GM18868 (cell line): ENCODE data around the gene TACSTD2.
"Not testable (repeated sequence)": the region's sequence is repeated elsewhere in the genome, so short reads cannot be mapped to it uniquely, and the experiment has no call there.

ENCODE experiments used
- ATAC-seq: cut with Tn5 transposase; IDR thresholded peaks from one replicate; pipeline ENCODE4 v1.9.1; 2021; ENCODE audit warnings: mild to moderate bottlenecking, moderate library complexity; ENCODE audit not compliant: unreplicated experiment

Gene TACSTD2

GRCh38 chr1:58576727-58577653 is at the start of gene TACSTD2:
Gene TACSTD2 (minus strand): TSS chr1:58577252. CDS start chr1:58577156, 96 bp downstream.
- ATAC-seq, result no peak

GRCh38 chr1:58626293-58626692 is 49.2 kb upstream of the TACSTD2 start:
- ATAC-seq, result no peak

GRCh38 chr1:58623259-58623658 is 46.2 kb upstream of the TACSTD2 start:
- not testable (repeated sequence) for ATAC-seq

GRCh38 chr1:58622571-58622970 is 45.5 kb upstream of the TACSTD2 start:
- ATAC-seq, result no peak

- no peak for ATAC-seq
Measured at GRCh38 chr1:58621391-58621790, 44.3 kb upstream of the TACSTD2 start.

GRCh38 chr1:58620926-58621325 is 43.9 kb upstream of the TACSTD2 start:
- ATAC-seq, result no peak

- ATAC-seq, result no peak
Measured at GRCh38 chr1:58620259-58620658, 43.2 kb upstream of the TACSTD2 start.

GRCh38 chr1:58619286-58620054 is 42.4 kb upstream of the TACSTD2 start:
- ATAC-seq, result no peak

GRCh38 chr1:58618303-58618702 is 41.3 kb upstream of the TACSTD2 start:
- ATAC-seq, result peak; percentile 63

- no peak for ATAC-seq
Measured at GRCh38 chr1:58611861-58612385, 34.9 kb upstream of the TACSTD2 start.

GRCh38 chr1:58608945-58609344 is 31.9 kb upstream of the TACSTD2 start:
- no peak for ATAC-seq

GRCh38 chr1:58608297-58608696 is 31.2 kb upstream of the TACSTD2 start:
- ATAC-seq, result no peak

- no peak for ATAC-seq
Measured at GRCh38 chr1:58607391-58607790, 30.3 kb upstream of the TACSTD2 start.

- ATAC-seq, result not testable (repeated sequence)
Measured at GRCh38 chr1:58601921-58602320, 24.9 kb upstream of the TACSTD2 start.

GRCh38 chr1:58597996-58598395 is 20.9 kb upstream of the TACSTD2 start:
- no peak for ATAC-seq

- no peak for ATAC-seq
Measured at GRCh38 chr1:58597076-58597475, 20.0 kb upstream of the TACSTD2 start.

- ATAC-seq, result no peak
Measured at GRCh38 chr1:58596631-58597052, 19.6 kb upstream of the TACSTD2 start.

- ATAC-seq, result no peak
Measured at GRCh38 chr1:58594546-58594945, 17.5 kb upstream of the TACSTD2 start.

- no peak for ATAC-seq
Measured at GRCh38 chr1:58592522-58593134, 15.6 kb upstream of the TACSTD2 start.

GRCh38 chr1:58591806-58592205 is 14.8 kb upstream of the TACSTD2 start:
- ATAC-seq, result no peak

GRCh38 chr1:58590019-58590418 is 13.0 kb upstream of the TACSTD2 start:
- ATAC-seq, result no peak
